H9 (cell line): ENCODE measurements around the gene GALNT2. TPM values are rescaled to one million over a fixed set of nuclear protein-coding genes. Genes with fewer than 3 reads are reported as not detected.

Experiments used
- DNase-seq: peaks from one replicate; pipeline ENCODE4 v3.0.0-alpha.2; 2017
- H2AFZ ChIP-seq: one replicate; pipeline ENCODE4 v1.6.1; 2013; ENCODE audit warnings: mild to moderate bottlenecking, low read length, control low read depth, moderate library complexity
- H2AK5ac ChIP-seq: 2 replicates; pipeline ENCODE4 v1.6.1; 2013; ENCODE audit warnings: low read length, control low read depth, mixed read lengths; ENCODE audit not compliant: insufficient read length
- H2BK120ac ChIP-seq: one replicate; pipeline ENCODE4 v1.6.1; 2013; ENCODE audit warnings: low read depth, mild to moderate bottlenecking, low read length, control low read depth, inconsistent platforms; ENCODE audit not compliant: poor library complexity, severe bottlenecking
- H2BK12ac ChIP-seq: 2 replicates; pipeline ENCODE4 v1.6.1; 2013; ENCODE audit warnings: low read length, control low read depth, mixed read lengths, low read depth; ENCODE audit not compliant: insufficient read length
- H2BK15ac ChIP-seq: 2 replicates; pipeline ENCODE4 v1.6.1; 2013; ENCODE audit warnings: low read depth, low read length, control low read depth
- H2BK20ac ChIP-seq: one replicate; pipeline ENCODE4 v1.6.1; 2013; ENCODE audit warnings: low read depth, mild to moderate bottlenecking, low read length, control low read depth, inconsistent platforms; ENCODE audit not compliant: poor library complexity, severe bottlenecking
- H2BK5ac ChIP-seq: 2 replicates; pipeline ENCODE4 v1.6.1; 2013; ENCODE audit warnings: low read length, control low read depth, mixed read lengths; ENCODE audit not compliant: insufficient read length
- H3K14ac ChIP-seq: 2 replicates; pipeline ENCODE4 v1.6.1; 2013; ENCODE audit warnings: low read length, control low read depth; ENCODE audit not compliant: insufficient read depth
- H3K18ac ChIP-seq: 2 replicates; pipeline ENCODE4 v1.6.1; 2013; ENCODE audit warnings: low read depth, mild to moderate bottlenecking, mixed read lengths, low read length, control low read depth; ENCODE audit not compliant: insufficient read length
- H3K23ac ChIP-seq: 2 replicates; pipeline ENCODE4 v1.6.1; 2013; ENCODE audit warnings: low read length, control low read depth, mixed read lengths, low read depth; ENCODE audit not compliant: insufficient read length
- H3K23me2 ChIP-seq: 2 replicates; pipeline ENCODE4 v1.6.1; 2013; ENCODE audit warnings: low read depth, mild to moderate bottlenecking, mixed read lengths, low read length, control low read depth; ENCODE audit not compliant: insufficient read length, poor library complexity, severe bottlenecking
- H3K27ac ChIP-seq: 2 replicates; pipeline ENCODE4 v1.5.1; 2013; ENCODE audit warnings: low read length, control low read depth, mixed read lengths, low read depth; ENCODE audit not compliant: insufficient read length
- H3K27me3 ChIP-seq: 2 replicates; pipeline ENCODE4 v1.6.1; 2013; ENCODE audit warnings: low read length, control low read depth, inconsistent platforms; ENCODE audit not compliant: insufficient read depth
- H3K4ac ChIP-seq: 2 replicates; pipeline ENCODE4 v1.6.1; 2013; ENCODE audit warnings: low read depth, mild to moderate bottlenecking, control low read depth, inconsistent platforms, low read length, moderate library complexity
- H3K4me1 ChIP-seq: 2 replicates; pipeline ENCODE4 v1.6.1; 2013; ENCODE audit warnings: low read length, control low read depth, inconsistent platforms; ENCODE audit not compliant: insufficient read depth
- H3K4me2 ChIP-seq: 2 replicates; pipeline ENCODE4 v1.6.1; 2013; ENCODE audit warnings: low read length, control low read depth, mixed read lengths; ENCODE audit not compliant: insufficient read length, insufficient read depth
- H3K56ac ChIP-seq: 2 replicates; pipeline ENCODE4 v1.6.1; 2013; ENCODE audit warnings: low read depth, mild to moderate bottlenecking, mixed read lengths, low read length, control low read depth; ENCODE audit not compliant: insufficient read length
- H3K79me1 ChIP-seq: 2 replicates; pipeline ENCODE4 v1.6.1; 2013; ENCODE audit warnings: low read depth, mild to moderate bottlenecking, moderate library complexity, low read length, control low read depth, inconsistent platforms; ENCODE audit not compliant: insufficient read depth, poor library complexity, severe bottlenecking
- H3K79me2 ChIP-seq: 2 replicates; pipeline ENCODE4 v1.6.1; 2013; ENCODE audit warnings: low read length, control low read depth, inconsistent platforms; ENCODE audit not compliant: insufficient read depth
- H3K9ac ChIP-seq: 2 replicates; pipeline ENCODE4 v1.6.1; 2013; ENCODE audit warnings: low read length, control low read depth, mixed read lengths; ENCODE audit not compliant: insufficient read length; ENCODE audit errors: extremely low read depth
- H3K9me3 ChIP-seq: one replicate; pipeline ENCODE4 v1.6.1; 2013; ENCODE audit warnings: low read depth, low read length, inconsistent platforms; ENCODE audit not compliant: control insufficient read depth
- H3T11ph ChIP-seq: one replicate; pipeline ENCODE4 v1.6.1; 2013; ENCODE audit warnings: mild to moderate bottlenecking, low read length, control low read depth, inconsistent platforms
- H4K20me1 ChIP-seq: one replicate; pipeline ENCODE4 v1.6.1; 2013; ENCODE audit not compliant: control insufficient read depth, insufficient read length, insufficient read depth
- H4K5ac ChIP-seq: 2 replicates; pipeline ENCODE4 v1.6.1; 2013; ENCODE audit warnings: low read depth, mild to moderate bottlenecking, mixed read lengths, low read length, control low read depth; ENCODE audit not compliant: insufficient read length
- H4K8ac ChIP-seq: replicated peaks from 2 replicates; pipeline ENCODE4 v1.6.1; 2013; ENCODE audit warnings: low read length, control low read depth, mixed read lengths, low read depth; ENCODE audit not compliant: insufficient read length
- H4K91ac ChIP-seq: 2 replicates; pipeline ENCODE4 v1.6.1; 2013; ENCODE audit warnings: low read depth, mild to moderate bottlenecking, moderate library complexity, mixed read lengths, low read length, control low read depth; ENCODE audit not compliant: insufficient read length
- H3K27ac Mint-ChIP-seq, 3 experiments: 2 replicates in 2 of 3; 3 replicates in 1 of 3; pipeline ENCODE4 v1.8.0; 2020 to 2021; ENCODE audit warnings: mixed read lengths in 3 of 3, mild to moderate bottlenecking in 1 of 3, moderate library complexity in 1 of 3
- H3K27me3 Mint-ChIP-seq: 2 replicates; pipeline ENCODE4 v1.8.0; 2021; ENCODE audit warnings: low read depth, mild to moderate bottlenecking, moderate library complexity, mixed read lengths
- H3K36me3 Mint-ChIP-seq, 3 experiments: 2 replicates in 2 of 3; 3 replicates in 1 of 3; pipeline ENCODE4 v1.8.0; 2020 to 2021; ENCODE audit warnings: low read depth in 3 of 3, mixed read lengths in 3 of 3; ENCODE audit not compliant: insufficient read depth in 1 of 3
- H3K4me1 Mint-ChIP-seq, 2 experiments: 2 replicates each; pipeline ENCODE4 v1.8.0; 2020; ENCODE audit warnings: mixed read lengths in 2 of 2
- H3K4me3 Mint-ChIP-seq, 2 experiments: 2 replicates in 1 of 2; 3 replicates in 1 of 2; pipeline ENCODE4 v1.8.0; 2020 to 2021; ENCODE audit warnings: mild to moderate bottlenecking in 2 of 2, mixed read lengths in 2 of 2, moderate library complexity in 1 of 2
- H3K9me3 Mint-ChIP-seq, 2 experiments: 2 replicates in 1 of 2; 3 replicates in 1 of 2; pipeline ENCODE4 v1.8.0; 2020; ENCODE audit warnings: mild to moderate bottlenecking in 2 of 2, mixed read lengths in 2 of 2, moderate library complexity in 1 of 2
- CTCF ChIP-seq: fragments of 200-600 bp; sonication (generic); conservative IDR thresholded peaks from 3 replicates; pipeline ENCODE4 v1.8.0; 2021; ENCODE audit warnings: antibody characterized with exemption, mild to moderate bottlenecking
- WGBS: extraction: QIAGEN DNeasy Blood & Tissue Kit; methylation state at CpG from one replicate; pipeline ENCODE4 v1.1.7; 2013; ENCODE audit warnings: missing lambda C conversion rate, low lambda C conversion rate, mixed read lengths; ENCODE audit not compliant: insufficient read length; ENCODE audit errors: extremely low coverage; 5-methylcytosine and 5-hydroxymethylcytosine counted together
- total RNA-seq: library from RNA; stranded (reverse); gene quantifications from 2 replicates; pipeline ENCODE4 v1.2.1, GENCODE V29; 2021

Gene GALNT2
- total RNA-seq, 1 experiment from 2014 or later, result 57.6 TPM

GRCh38 chr1:230179249-230179648, 112.2 kb downstream of the GALNT2 start:
- Mint-ChIP-seq H3K4me1 (peaks cover 15 to 32% of the 10 kb centered on the region in 2 experiments), H3K27me3 (no peaks in the 10 kb centered on the region), H3K9me3 (no peaks in the 10 kb centered on the region; a peak in 1 of 5 replicates), H3K27ac (no peak overlapping the region), H3K4me3 (no peak overlapping the region), H3K36me3 (peaks cover 8 to 16% (median 15%) of the 10 kb centered on the region in 3 experiments; a peak in 5 of 7 replicates)
- H3T11ph ChIP-seq, result no peak overlapping the region
- H2AK5ac ChIP-seq, result no peak overlapping the region
- no peak overlapping the region for H2BK20ac ChIP-seq
- H4K8ac ChIP-seq, result no peak overlapping the region
- H3K14ac ChIP-seq, result no peak overlapping the region
- TF ChIP-seq CTCF, result no peak
- no peak overlapping the region for H3K27ac ChIP-seq
- no CpG with 5 or more reads among the region's 2 CpGs for WGBS
- no peak overlapping the region for H2BK15ac ChIP-seq
- no peaks in the 10 kb centered on the region for H3K79me2 ChIP-seq
- H2BK5ac ChIP-seq, result no peak overlapping the region
- no peaks in the 10 kb centered on the region for H4K20me1 ChIP-seq
- H3K4me1 ChIP-seq, result peaks cover 6% of the 10 kb centered on the region
- no peak overlapping the region for H3K4me2 ChIP-seq
- no peaks in the 10 kb centered on the region for H3K23me2 ChIP-seq
- no peak overlapping the region for H3K23ac ChIP-seq
- H3K4ac ChIP-seq, result no peak overlapping the region
- H2BK120ac ChIP-seq, result no peak overlapping the region
- no peak overlapping the region for H2BK12ac ChIP-seq
- no peak overlapping the region for H4K91ac ChIP-seq
- peaks cover under 1% of the 10 kb centered on the region for H3K79me1 ChIP-seq
- no peak overlapping the region for H4K5ac ChIP-seq
- no peak overlapping the region for H2AFZ ChIP-seq
- H3K56ac ChIP-seq, result no peak overlapping the region
- H3K9me3 ChIP-seq, result no peaks in the 10 kb centered on the region
- H3K9ac ChIP-seq, result no peak overlapping the region
- DNase-seq, result no peak
- no peak overlapping the region for H3K18ac ChIP-seq
- H3K27me3 ChIP-seq, result no peaks in the 10 kb centered on the region
